IPS-NIHi7 (cell line): ENCODE results near the gene CTNNAL1.

Experiments used
- DNase-seq: peaks from one replicate; pipeline ENCODE4 v3.0.0; 2012; ENCODE audit warnings: mixed read lengths; ENCODE audit errors: extremely low spot score

The CTNNAL1 gene

DNA sequence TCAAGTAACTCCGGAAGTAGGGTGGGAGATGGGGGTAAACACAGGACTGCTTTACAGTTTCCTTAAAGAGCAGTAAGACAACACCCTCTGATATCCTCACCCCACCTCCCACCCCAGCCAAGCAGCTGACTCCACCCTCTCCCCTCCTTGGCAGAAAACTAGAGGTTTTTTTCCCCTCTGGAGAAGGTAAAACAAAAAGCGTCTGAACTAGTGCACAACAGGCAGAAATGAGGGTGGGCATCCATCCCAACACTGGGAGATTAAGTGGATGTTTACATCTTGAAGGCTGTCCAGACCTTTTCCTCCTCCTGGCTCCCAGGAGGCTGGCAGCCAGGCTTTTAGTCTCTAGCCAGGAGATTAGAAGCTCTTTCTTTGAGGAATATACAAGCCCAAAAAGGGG lies 13.9 kb upstream of the CTNNAL1 start:
- DNase-seq, result no peak

GRCh38 chr9:109026306-109026705 lies 13.0 kb upstream of the CTNNAL1 start:
- DNase-seq, result no peak

- no peak for DNase-seq
These were observed 9.6 kb upstream of the CTNNAL1 start for GRCh38 chr9:109022873-109023272.

GRCh38 chr9:109020581-109021511 lies 7.5 kb upstream of the CTNNAL1 start:
- no peak for DNase-seq

GRCh38 chr9:109020113-109020512 lies 6.8 kb upstream of the CTNNAL1 start:
- DNase-seq, result no peak

DNA sequence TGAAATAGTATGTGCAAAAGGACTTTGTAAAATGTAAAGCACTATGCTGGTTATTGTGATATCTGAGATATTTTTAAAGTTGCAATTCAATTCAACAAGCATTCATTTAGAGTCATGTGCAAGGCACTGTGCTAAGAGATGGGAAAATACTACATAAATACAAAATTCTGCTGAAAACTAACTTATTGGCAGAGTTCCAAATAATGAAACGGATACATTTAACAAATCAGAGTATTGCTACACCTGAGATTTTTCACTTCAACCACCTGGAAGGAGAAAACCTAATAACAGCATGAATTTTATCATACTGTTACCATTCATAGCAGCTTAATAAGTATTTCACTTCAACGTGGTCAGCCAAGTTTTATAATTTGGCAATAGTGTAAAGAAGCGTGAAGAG lies 6.1 kb upstream of the CTNNAL1 start:
- DNase-seq, result no peak

DNA sequence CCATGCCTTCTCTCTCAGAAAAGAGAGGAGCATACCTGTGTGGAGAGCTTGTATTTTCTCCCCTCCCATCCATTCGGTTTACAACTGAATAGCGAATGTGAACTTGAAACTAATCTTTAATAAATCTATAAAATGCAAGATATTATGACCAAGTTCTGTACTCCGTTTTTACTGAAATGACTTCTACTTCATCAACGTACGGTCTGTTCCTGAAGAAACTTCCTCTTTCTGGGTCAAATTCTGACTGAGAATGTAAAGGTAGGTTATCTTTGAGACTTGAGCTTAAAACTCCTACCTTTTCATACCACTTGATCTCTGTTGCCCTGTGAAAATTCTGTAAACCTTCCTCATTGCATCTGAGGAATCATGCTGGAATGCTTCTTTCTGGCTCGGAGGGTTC lies 4.2 kb upstream of the CTNNAL1 start:
- no peak for DNase-seq

- no peak for DNase-seq
These were observed 3.8 kb upstream of the CTNNAL1 start for GRCh38 chr9:109017061-109017460.

DNA sequence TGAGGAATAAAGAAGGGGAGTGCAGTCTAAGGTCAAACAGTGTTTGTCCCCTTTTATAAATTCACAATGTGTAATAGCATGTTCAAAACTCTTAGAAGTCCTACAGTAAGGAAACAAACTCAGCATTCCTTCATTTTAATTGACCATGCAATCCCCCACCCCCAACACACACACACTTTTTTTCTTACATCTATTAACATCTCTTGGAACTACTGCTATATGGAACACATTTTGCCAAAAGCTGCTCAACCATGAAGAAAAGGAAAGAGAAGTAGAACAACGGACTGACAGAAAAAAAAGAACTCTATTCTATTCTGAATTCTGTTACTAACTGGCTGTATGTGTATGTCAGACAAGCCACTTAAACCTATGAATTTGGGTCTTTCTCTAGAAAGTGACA lies 2.8 kb upstream of the CTNNAL1 start:
- no peak for DNase-seq

- no peak for DNase-seq
These were observed 1.4 kb upstream of the CTNNAL1 start for GRCh38 chr9:109014608-109015280.

- peak; percentile 20 for DNase-seq
These were observed 644 bp upstream of the CTNNAL1 start for GRCh38 chr9:109013679-109014607.

- DNase-seq, result peak; percentile 35
These were observed 1.1 kb downstream of the CTNNAL1 start for GRCh38 chr9:109012009-109012875.

DNA sequence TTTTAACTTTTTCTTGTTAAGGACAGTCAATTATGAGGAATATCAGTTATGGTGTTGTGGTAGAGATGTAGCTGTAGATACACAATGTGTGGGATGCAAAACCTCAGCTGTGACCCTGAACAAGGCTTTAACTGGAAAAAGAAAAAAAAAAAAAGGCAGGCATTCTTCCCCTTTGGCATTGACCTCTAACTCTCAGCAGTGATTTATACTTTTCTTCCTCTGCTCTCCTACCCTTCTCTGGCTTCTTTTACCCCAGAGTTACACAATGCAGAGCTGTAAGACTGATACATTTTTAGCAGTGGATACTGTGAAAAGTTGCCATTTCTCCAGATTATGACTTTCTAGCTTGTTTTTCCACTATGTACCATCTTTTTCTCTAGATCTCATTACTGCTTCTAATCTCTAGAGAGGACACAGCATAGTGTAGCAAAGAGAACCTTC lies 2.0 kb downstream of the CTNNAL1 start:
- DNase-seq, result no peak

DNA sequence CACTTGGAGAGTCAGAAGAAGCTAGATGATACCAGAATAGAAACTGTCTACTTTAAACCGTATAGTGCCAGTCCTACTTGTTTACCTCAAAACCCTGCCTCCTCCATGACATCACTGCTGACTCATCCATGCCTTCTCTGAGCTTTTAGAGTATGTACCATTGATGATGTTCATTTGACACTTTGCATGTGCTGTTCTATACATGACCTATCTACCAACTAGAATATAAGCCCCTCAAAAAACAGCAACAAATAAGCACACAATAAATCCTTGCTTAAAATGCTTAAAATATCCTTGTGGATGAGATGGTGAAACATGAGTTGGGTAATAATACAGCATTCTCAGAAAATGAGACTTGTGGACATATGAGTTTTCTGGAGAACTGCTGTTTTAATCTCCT lies 2.6 kb downstream of the CTNNAL1 start:
- DNase-seq, result no peak

DNA sequence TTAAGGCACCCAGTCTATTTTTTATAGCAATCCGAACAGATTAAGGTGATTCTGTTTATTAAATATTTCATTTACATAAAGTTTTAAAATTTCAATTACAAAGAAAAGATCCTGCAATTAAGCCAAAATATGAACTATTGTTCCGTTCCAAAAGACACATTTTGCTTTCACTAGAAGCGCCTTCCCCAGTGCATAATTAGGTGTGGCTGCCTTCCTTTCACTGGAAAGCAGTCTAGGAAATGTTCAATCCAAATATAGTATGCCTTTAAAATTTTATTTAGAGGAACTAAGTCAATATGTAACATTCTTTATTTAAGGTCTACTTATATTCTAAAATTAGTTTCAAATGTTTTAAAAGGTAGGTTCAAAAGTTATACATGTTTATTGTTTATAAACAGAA lies 7.6 kb downstream of the CTNNAL1 start:
- no peak for DNase-seq

GRCh38 chr9:109003116-109003515 lies 10.2 kb downstream of the CTNNAL1 start:
- no peak for DNase-seq

GRCh38 chr9:109002141-109002540 lies 11.2 kb downstream of the CTNNAL1 start:
- DNase-seq, result no peak

DNA sequence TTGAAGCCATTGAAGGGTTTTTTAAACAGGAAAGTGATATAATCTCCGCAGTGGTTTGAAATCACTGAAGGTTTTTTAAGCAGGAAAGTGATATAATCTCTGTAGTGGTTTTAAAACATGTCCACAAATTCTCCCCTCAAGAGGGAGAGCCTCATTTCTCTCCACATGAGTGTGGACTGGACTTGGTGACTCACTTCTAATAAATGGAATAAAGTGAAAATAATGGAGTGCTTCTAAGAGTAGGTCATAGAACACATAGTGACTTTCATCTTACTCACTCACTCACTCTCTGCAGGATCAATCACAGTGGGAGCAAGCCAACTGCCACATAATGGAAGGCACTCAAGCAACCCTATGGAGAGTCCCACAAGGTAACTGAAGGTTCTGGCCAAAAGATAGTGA lies 12.0 kb downstream of the CTNNAL1 start:
- no peak for DNase-seq

- DNase-seq, result no peak
These were observed 16.2 kb downstream of the CTNNAL1 start for GRCh38 chr9:108997112-108997511.

GRCh38 chr9:108996643-108997042 lies 16.7 kb downstream of the CTNNAL1 start:
- no peak for DNase-seq

DNA sequence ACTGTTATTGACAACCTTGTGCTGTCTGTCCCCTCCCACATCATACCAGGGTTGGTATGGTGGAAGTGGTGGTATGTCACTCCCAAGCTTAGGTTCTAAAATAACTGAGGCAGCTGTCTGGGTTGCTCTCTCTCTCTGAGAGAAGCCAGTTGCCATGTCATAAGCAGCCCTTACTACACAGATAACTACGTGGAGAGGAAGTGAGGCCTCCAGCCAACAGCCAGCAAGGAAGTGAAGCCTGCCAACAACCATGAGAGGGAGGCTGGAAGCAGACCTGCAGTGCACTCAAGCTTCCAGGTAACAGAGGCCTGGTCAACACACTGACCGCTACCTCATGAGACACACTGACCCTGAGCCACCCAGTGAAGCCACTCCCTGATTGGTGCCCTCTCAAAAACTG lies 18.6 kb downstream of the CTNNAL1 start:
- DNase-seq, result no peak
